Stomach (tissue), 9 donors: ENCODE measurements around the gene CFAP54. TPM values are rescaled to one million over a fixed set of nuclear protein-coding genes. Genes with fewer than 3 reads are reported as not detected.

Experiments
- DNase-seq, 2 donors: peaks; one replicate each; pipeline versions ENCODE4 v3.0.0 to v3.0.0-alpha.2; 2013 to 2019
- H3K27ac ChIP-seq, 5 donors: fragments of 200-600 bp in 4 of 5; sonication (generic) in 4 of 5; one replicate each; pipeline ENCODE4 v1.5.1; 2013 to 2019; ENCODE audit warnings: mild to moderate bottlenecking in 1 of 5, moderate library complexity in 1 of 5
- H3K27me3 ChIP-seq, 3 donors: fragments of 200-600 bp; sonication (generic); one replicate each; pipeline ENCODE4 v1.5.1; 2017 to 2019; ENCODE audit warnings: mixed run types in 1 of 3
- H3K36me3 ChIP-seq, 4 donors: fragments of 200-600 bp; sonication (generic); 1 replicate in 3 of 4; 2 replicates in 1 of 4; pipeline ENCODE4 v1.5.1; 2016 to 2019
- H3K4me1 ChIP-seq, 4 donors: fragments of 200-600 bp; sonication (generic); one replicate each; pipeline ENCODE4 v1.5.1; 2016 to 2019
- H3K4me3 ChIP-seq, 4 donors: fragments of 200-600 bp; sonication (generic) in 3 of 4; one replicate each; pipeline ENCODE4 v1.5.1; 2016 to 2019; ENCODE audit warnings: mild to moderate bottlenecking in 1 of 4
- H3K9me3 ChIP-seq, 4 donors: fragments of 200-600 bp; sonication (generic); one replicate each; pipeline ENCODE4 v1.5.1; 2016 to 2019
- CTCF ChIP-seq, 7 experiments: fragments of 450-650 bp in 4 of 7; fragments of 200-600 bp in 3 of 7; sonication (generic) in 3 of 7; IDR thresholded peaks; one replicate each; pipeline ENCODE4 v1.5.1; 2016 to 2019; ENCODE audit warnings: antibody characterized with exemption in 7 of 7, control low read depth in 2 of 7, mild to moderate bottlenecking in 1 of 7
- EP300 ChIP-seq: sonication (generic); formaldehyde crosslinking; IDR thresholded peaks from one replicate; pipeline ENCODE4 v1.6.1; 2017; ENCODE audit warnings: antibody characterized with exemption
- POLR2A ChIP-seq, 4 donors: fragments of 450-650 bp; IDR thresholded peaks; one replicate each; pipeline ENCODE4 v1.6.1; 2016; ENCODE audit warnings: antibody characterized with exemption in 4 of 4, control low read depth in 2 of 4, mild to moderate bottlenecking in 1 of 4, moderate library complexity in 1 of 4
- POLR2AphosphoS5 ChIP-seq, 3 donors: sonication (generic); formaldehyde crosslinking; IDR thresholded peaks; one replicate each; pipeline ENCODE4 v1.6.1; 2016; ENCODE audit warnings: antibody characterized with exemption in 3 of 3
- WGBS, 5 donors: extraction: QIAGEN DNeasy Blood & Tissue Kit in 3 of 5; methylation state at CpG; one replicate each; pipeline versions ENCODE4 v1.1.5 to v1.1.7; 2013 to 2018; 5-methylcytosine and 5-hydroxymethylcytosine counted together
- intact Hi-C: fragments of 100-400 bp; cut with DNase I; formaldehyde crosslinking; loops from one replicate; pipeline ENCODE4 v1.15.1; 2023; ENCODE audit warnings: low total_unique reads
- polyA plus RNA-seq, 3 donors: library from polyadenylated mRNA; stranded (reverse); fragments of 200-250 nt; gene quantifications; one replicate each; pipeline ENCODE4 v1.2.3, GENCODE V29; 2013
- total RNA-seq, 5 donors: library from RNA; depleted of rRNA; stranded (reverse); fragments of >200 nt; gene quantifications; one replicate each; pipeline versions ENCODE4 v1.1.0 to v1.2.3, GENCODE V29; 2014 to 2016
- donor health status: healthy with polysubstance abuse.
- donor health status: Bipolar disorder and iron deficiency.
- donor health status: healthy.

CFAP54 gene
- total and polyA plus RNA-seq, 8 donors, result 0.08 to 36.6 (median 3.0) TPM; not detected in 2

DNA sequence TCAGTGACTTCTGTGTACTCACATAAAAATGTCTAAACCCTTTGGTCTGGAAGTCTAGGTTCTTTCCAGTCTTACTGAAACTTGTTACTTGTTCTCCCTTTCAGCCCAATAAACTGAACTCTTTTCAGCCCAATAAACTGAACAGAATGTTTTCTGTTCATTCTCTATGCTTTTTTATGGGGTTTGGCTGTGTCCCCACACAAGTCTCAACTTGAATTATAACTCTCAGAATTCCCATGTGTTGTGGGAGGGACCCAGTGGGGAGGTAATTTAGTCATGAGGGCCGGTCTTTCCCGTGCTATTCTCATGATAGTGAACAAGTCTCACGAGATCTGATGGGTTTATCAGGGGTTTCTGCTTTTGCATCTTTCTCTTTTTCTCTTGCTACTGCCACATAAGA lies 402.7 kb downstream of the CFAP54 start:
- TF ChIP-seq CTCF (IDR thresholded peaks at IDR 0.05), result no peak
- TF ChIP-seq POLR2A (IDR thresholded peaks at IDR 0.05), result no peak
- TF ChIP-seq EP300, result no peak
- no peak for TF ChIP-seq POLR2AphosphoS5 (IDR thresholded peaks at IDR 0.05)
- intact Hi-C loops, result no loop called here
- WGBS, 5 donors, result 72 to 87% (median 80%) methylated on average over 3 of the region's 3 CpGs
- Histone ChIP-seq H3K36me3 (no peaks in the 10 kb centered on the region), H3K9me3 (no peaks in the 10 kb centered on the region), H3K27me3 (no peaks in the 10 kb centered on the region), H3K4me1 (peaks cover 0 to 4% (median 0%) of the 10 kb centered on the region in 4 donors), H3K4me3 (no peak overlapping the region), H3K27ac (no peak overlapping the region)
- DNase-seq, result no peak

GRCh38 chr12:96897421-96897820 lies 408.0 kb downstream of the CFAP54 start:
- no peak for TF ChIP-seq EP300
- no peak for TF ChIP-seq CTCF (IDR thresholded peaks at IDR 0.05)
- H3K27ac ChIP-seq, result no peak overlapping the region
- no peaks in the 10 kb centered on the region for H3K27me3 ChIP-seq
- no peaks in the 10 kb centered on the region for H3K36me3 ChIP-seq
- no peak for DNase-seq
- H3K4me3 ChIP-seq, result no peak overlapping the region
- intact Hi-C loops, result no loop called here
- H3K4me1 ChIP-seq, result no peaks in the 10 kb centered on the region
- no peaks in the 10 kb centered on the region for H3K9me3 ChIP-seq
- WGBS, 5 donors, result 60 to 77% (median 66%) methylated on average over 3 of the region's 3 CpGs

DNA sequence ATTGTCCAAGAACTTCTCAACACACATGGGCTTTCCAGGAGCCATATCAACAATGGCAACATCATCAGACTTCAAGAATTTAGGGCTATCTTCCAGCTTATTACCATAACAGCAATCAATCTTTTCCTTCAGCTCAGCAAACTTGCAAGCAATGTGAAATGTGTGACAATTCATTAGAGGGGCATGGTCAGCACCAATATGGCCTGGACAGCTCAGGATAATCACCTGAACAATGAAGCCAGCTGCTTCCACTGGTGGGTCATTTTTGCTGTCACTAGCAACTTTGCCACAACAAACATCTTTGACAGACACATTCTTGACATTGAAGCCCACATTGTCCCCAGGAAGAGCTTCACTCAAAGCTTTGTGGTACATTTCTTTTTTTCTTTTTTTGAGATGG lies 411.8 kb downstream of the CFAP54 start:
- no peak for DNase-seq
- Histone ChIP-seq H3K4me3 (no peak overlapping the region), H3K4me1 (peaks cover 0 to 3% (median 0%) of the 10 kb centered on the region in 4 donors), H3K9me3 (no peaks in the 10 kb centered on the region), H3K36me3 (no peaks in the 10 kb centered on the region), H3K27me3 (no peaks in the 10 kb centered on the region), H3K27ac (no peak overlapping the region)
- no peak for TF ChIP-seq EP300
- TF ChIP-seq POLR2AphosphoS5 (IDR thresholded peaks at IDR 0.05), result no peak
- intact Hi-C loops, result no loop called here

DNA sequence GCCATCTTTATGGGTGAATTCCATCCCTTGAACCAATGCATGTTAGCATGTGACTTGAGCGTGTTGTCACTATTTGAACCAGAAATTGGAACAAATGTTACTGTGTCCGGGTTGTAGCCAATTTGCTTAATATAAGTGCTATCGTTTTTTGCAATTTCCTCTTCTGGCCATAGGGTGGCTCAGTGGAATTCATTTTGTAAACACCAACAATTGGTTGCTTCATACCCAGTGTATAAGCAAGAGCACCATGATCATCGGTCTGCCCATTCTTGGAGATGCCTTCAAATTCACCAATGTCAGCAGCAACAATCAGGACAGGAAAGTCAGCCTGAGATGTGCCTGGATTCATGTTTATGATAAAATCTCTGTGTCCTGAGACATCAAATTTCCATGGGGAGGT lies 412.7 kb downstream of the CFAP54 start:
- H3K36me3 ChIP-seq, result no peaks in the 10 kb centered on the region
- no peaks in the 10 kb centered on the region for H3K27me3 ChIP-seq
- 72 to 83% (median 77%) methylated on average over 4 of the region's 4 CpGs for WGBS, 5 donors
- H3K9me3 ChIP-seq, result no peaks in the 10 kb centered on the region
- no peak for DNase-seq
- H3K4me3 ChIP-seq, result no peak overlapping the region
- no peak overlapping the region for H3K27ac ChIP-seq
- peaks cover 0 to 7% (median 0%) of the 10 kb centered on the region in 4 donors for H3K4me1 ChIP-seq
- intact Hi-C loops, result no loop called here
- no peak for TF ChIP-seq CTCF (IDR thresholded peaks at IDR 0.05)
- no peak for TF ChIP-seq EP300
- TF ChIP-seq POLR2AphosphoS5 (IDR thresholded peaks at IDR 0.05), result no peak
- no peak for TF ChIP-seq POLR2A (IDR thresholded peaks at IDR 0.05)

DNA sequence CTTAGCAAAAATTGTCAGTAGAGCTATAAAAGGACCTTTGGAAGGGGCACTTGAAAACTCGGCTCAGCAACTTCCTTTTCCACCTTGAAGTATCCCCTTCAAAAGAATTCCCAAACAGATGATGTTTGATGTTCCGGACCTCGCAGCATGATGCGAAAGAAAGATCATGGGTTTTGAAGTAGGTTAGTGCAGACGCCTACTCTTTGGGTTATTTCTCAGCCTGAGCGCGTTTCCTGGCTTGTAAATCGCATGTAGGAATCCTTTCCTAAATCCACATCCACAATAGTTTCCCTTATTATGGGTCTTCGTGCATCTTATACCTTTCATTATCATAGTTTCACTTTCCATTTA lies 417.1 kb downstream of the CFAP54 start:
- no peaks in the 10 kb centered on the region for H3K36me3 ChIP-seq
- H3K9me3 ChIP-seq, result no peaks in the 10 kb centered on the region
- peaks cover 0 to 42% (median 14%) of the 10 kb centered on the region in 4 donors for H3K4me1 ChIP-seq
- peak overlapping the region; percentile 60 to 88 (median 80) for H3K4me3 ChIP-seq
- intact Hi-C loops, result no loop called here
- no peak for DNase-seq
- WGBS, 5 donors, result 28 to 40% (median 32%) methylated on average over 9 of the region's 9 CpGs
- H3K27ac ChIP-seq, result peak overlapping the region; percentile 43 to 95 (median 86)
- TF ChIP-seq POLR2A (IDR thresholded peaks at IDR 0.05) (no peak), CTCF (IDR thresholded peaks at IDR 0.05) (no peak), EP300 (no peak), POLR2AphosphoS5 (IDR thresholded peaks at IDR 0.05) (no peak)
- H3K27me3 ChIP-seq, result no peaks in the 10 kb centered on the region
